ENCODE measurements around the gene BANF2.

Gene BANF2

DNA sequence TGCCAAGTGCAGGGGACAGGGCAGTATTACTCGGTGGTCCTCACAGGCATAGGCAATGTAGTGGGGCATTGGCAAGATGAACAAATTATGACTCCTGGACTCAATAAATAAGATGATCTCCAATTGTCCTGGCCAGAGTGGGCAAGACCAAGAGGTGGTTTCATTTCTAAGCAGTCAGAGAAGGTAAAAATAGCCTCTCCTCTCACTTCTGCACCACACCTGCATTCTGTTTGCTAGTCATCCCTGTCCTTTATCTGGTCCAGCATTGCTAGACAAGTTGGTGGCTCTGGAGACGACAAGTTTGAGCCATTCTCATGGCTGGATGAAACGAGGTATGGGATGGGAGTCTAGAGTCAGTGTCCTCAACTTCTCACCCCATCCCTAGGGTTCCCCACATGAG, 83.0 kb downstream of the BANF2 start:
- DNase-seq, result no peak
- Mint-ChIP-seq H3K36me3 (ENCODE audit: low read depth) (no peaks in the 10 kb centered on the region), H3K27ac (no peak overlapping the region), H3K9me3 (peaks cover 4% of the 10 kb centered on the region), H3K4me1 (ENCODE audit: low read depth) (no peaks in the 10 kb centered on the region), H3K27me3 (no peaks in the 10 kb centered on the region), H3K4me3 (no peak overlapping the region)

DNA sequence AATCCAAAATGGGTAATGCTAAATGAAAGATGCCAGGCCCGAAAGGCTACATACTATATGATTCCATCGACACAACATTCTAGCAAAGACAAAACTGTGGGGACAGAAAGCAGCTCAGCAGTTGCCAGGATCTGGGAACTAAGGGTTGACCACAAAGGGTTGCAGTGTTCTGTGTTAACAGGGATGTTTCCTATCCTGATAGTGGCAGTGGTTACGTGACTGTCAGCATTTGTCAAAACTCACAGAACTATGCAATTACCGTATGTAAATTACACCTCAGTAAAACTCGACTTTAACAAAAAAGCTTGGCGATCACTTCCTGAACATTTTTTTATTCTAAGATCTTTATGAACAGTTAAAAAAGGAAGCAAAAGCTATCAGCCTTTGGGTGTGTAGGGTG, 83.9 kb downstream of the BANF2 start:
- H3K9me3 Mint-ChIP-seq, result no peaks in the 10 kb centered on the region
- no peak for DNase-seq

DNA sequence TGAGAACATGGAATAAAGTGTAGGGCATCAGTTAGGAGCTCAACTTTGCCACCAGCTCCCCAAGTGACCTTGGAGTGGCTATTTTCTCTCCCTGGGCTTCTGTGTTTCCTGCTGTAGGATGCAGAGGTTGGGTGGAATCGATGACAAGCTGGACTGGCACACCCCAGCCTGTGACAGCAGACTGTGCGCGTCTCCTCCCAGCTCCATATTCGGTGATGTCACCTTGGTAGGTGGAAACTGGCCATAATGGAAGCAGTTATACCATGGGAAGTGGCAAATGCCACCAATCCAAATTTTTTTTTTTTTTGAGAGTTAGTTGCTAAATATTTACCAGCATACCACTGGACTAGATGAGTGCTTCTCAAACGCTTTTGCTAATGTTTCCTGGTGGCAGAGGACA, 85.2 kb downstream of the BANF2 start:
- no peaks in the 10 kb centered on the region for H3K9me3 Mint-ChIP-seq
- no peak overlapping the region for H3K27ac Mint-ChIP-seq
- H3K4me1 Mint-ChIP-seq (ENCODE audit: low read depth), result no peaks in the 10 kb centered on the region

More for the DNA sequence above, 83.9 kb downstream of the BANF2 start:
- Mint-ChIP-seq H3K27ac (no peak overlapping the region), H3K36me3 (ENCODE audit: low read depth) (no peaks in the 10 kb centered on the region), H3K4me3 (no peak overlapping the region), H3K27me3 (no peaks in the 10 kb centered on the region), H3K4me1 (ENCODE audit: low read depth) (no peaks in the 10 kb centered on the region)

More for the DNA sequence above, 85.2 kb downstream of the BANF2 start:
- H3K27me3 Mint-ChIP-seq, result no peaks in the 10 kb centered on the region
- H3K36me3 Mint-ChIP-seq (ENCODE audit: low read depth), result no peaks in the 10 kb centered on the region
- DNase-seq, result no peak
- no peak overlapping the region for H3K4me3 Mint-ChIP-seq

Measured in activated T-cell treated with anti-CD3 and anti-CD28 coated beads, Interleukin-2, amount 50 U/mL, for 24 hours (primary cell).